ENCODE results near the gene PDXK. TPM values are rescaled to one million over a fixed set of nuclear protein-coding genes. Genes with fewer than 3 reads are reported as not detected.
A peak's percentile ranks its signal among the peaks of the same experiment; 100 is the strongest.

Gene PDXK
- total RNA-seq, 1 experiment from 2014 or later, result 193 TPM

- DNase-seq (ENCODE audit: low spot score), result no peak
Observed at GRCh38 chr21:43723648-43724047, 4.7 kb downstream of the PDXK start.

GRCh38 chr21:43726686-43727518 is 8.0 kb downstream of the PDXK start:
- peak; percentile 59 for DNase-seq (ENCODE audit: low spot score)

DNA sequence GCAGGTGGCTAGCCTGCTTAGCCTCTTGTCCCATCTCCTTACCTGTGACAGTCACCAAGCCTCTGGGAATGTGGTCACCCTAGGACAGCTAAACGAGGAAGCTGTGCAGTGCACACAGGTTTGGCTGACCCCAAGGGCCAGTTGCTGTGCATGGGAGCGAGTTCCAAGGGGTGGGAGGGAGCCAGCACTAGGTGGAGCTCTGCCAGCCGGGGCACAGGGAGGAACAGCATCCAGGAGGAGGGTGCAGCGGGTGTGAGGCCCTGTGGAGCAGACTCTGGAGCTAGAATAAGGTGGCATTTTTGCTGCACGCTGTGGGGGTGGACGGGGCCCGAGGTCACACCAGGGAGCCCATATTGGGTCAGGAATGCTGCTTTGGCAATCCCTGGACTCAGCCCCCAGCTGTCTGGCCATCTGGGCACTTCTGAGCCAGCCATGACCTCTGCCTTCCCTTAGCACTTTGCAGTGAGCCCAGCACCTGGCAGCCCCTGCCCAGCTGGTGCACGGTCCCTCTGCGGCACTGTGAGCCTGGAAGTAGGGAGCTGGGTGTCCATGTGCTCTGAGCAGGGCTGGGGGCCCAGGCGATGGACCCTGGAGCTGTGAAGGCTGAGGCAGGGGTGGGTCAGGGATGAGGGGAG is 8.7 kb downstream of the PDXK start:
- DNase-seq (ENCODE audit: low spot score), result peak; percentile 48

GRCh38 chr21:43728154-43728466 is 9.2 kb downstream of the PDXK start:
- no peak for DNase-seq (ENCODE audit: low spot score)

- DNase-seq (ENCODE audit: low spot score), result peak; percentile 88
Observed at GRCh38 chr21:43728467-43729390, 9.8 kb downstream of the PDXK start.

DNA sequence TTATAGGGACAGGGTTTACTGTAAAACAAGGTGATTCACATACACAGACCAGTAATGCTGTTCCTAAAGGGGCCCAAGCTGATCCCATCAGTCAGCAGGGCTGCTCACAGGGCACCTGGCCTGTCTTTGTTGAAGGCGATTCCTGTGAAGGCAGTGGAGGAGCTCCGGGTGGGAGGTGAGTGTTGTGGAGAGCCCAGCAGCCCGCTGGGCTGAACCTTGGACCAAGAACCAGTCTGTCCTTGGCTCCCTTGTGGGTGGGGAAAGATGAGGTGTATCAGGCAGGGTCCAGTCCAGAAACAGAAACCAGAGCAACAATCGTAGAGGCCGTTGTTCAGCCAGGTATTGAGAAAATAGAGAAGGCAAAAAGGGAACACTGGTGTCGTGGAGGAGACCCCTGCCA is 12.5 kb downstream of the PDXK start:
- DNase-seq (ENCODE audit: low spot score), result peak; percentile 38

DNA sequence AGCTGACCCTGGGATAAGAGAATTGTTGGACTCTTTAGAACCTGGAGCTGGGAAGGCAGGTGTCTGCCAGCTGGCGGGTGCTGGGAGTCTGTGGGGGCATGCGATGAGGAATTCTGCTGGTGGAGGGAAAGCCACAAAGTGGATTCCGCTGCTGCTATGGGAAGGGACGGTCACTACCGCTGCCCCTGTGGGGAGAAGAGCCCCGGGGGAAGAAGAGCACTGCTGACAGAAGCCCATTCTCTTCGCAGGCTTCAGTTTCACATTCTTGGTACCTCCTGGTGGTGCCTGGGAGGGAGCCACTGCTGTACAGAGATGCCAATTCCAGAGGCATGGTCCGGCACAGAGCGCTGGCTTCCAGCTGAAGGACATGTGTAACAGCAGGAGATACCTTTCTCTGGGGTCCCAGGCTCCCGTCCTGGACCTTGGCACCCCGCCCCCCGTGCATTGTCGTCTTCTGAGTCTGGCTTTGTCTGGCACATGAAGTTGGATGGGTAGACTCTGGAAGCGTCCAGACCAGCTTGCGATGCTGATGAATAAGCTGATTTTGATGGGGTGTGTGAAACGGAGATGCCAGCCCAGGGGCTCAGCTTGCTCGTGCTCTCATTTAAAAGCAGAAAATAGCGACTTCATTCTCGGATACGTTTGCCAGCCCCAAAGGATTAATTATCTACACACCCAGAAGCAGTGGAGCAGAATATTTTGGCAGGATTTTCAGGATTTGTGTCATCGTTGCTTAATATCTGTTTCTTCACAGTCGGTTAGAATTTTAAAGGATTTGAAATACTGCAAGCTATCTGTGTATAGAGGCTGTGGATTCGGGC is 13.2 kb downstream of the PDXK start:
- DNase-seq (ENCODE audit: low spot score), result no peak

GRCh38 chr21:43733060-43733459 is 14.1 kb downstream of the PDXK start:
- DNase-seq (ENCODE audit: low spot score), result no peak

- peak; percentile 37 for DNase-seq (ENCODE audit: low spot score)
Observed at GRCh38 chr21:43733529-43734071, 14.7 kb downstream of the PDXK start.

DNA sequence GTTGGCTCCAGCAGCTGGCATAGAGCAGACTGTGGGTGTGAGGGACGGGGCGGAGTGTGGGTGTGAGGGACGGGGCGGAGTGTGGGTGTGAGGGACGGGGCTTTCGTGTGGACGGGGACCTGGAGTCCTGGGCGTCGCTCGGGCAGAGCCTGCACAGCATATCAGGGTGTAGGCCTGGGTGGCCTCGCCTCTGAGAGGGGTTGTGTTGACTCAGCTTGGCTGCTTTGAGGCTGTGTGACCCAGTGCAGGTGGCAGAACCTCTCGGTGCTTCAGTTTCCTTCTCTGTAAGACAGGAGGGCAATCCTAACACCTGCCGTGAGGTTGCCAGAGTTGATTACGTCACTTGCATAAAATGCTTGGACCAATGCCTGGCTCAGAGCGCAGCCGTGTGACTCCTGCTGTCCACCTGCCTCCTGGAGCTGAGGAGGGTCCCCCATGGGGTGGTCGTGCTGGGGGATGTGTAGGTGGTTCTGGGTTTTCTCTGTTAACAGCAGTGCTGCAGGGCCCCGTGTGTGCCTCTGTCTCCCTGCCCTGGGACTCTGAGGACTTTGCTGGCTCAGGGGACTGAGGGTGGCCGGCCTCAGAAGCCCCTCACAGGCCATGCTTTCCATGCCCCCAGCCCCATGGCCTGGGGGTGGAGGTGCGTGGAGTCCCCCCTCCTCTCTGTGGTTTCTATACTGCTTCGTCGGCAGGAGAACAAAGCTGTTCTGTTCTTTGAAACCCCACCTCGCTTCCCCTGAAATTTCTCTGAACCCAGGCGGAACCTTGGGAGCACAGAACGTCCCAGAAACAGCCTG is 15.4 kb downstream of the PDXK start:
- DNase-seq (ENCODE audit: low spot score), result peak; percentile 26

DNA sequence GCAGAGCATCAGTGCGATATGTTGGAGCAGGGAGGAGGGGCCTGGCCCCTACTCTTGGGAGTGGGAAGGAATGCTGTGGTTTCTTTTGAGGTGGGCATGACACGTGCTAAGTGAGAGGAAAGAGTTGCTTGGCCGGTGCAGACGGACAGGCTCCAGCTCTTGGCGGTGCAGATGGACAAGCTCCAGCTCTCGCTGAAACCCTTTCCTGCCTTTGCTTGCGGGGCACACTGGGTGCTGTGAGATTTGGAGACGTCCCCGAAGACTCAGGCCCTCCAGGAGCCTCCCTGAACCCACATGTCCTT is 15.9 kb downstream of the PDXK start:
- DNase-seq (ENCODE audit: low spot score), result no peak

- no peak for DNase-seq (ENCODE audit: low spot score)
Observed at GRCh38 chr21:43735236-43736091, 16.5 kb downstream of the PDXK start.

DNA sequence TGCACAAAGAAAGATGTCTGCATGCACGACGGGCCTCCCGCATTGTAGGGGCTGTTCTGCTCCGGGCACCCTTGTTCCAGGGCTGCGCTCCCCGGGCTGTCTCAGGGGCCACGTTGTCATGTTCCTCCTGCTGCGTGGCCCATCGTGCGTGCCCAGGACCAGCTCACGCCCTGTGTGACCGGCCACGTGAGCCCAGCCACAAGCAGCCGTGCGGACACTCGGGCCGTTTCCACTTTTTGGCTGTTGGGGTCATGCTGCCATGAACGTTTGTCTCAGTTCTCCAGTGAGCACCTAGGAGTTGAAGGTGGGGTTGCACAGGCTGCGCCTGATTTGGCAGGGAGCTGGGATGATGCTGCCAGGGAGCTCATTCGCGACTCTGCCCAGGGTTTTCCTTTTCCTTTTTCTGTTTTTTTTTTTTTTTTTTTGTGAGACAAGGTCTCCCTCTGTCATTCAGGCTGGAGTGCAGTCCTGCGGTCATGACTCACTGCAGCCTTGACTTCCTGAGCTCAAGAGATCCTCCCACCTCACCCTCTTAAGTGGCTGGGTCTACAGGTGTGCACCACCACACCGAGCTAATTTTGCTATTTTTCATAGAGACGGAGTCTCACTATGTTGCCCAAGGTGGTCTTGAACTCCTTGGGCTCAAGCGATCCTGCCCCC is 17.4 kb downstream of the PDXK start:
- DNase-seq (ENCODE audit: low spot score), result no peak

DNA sequence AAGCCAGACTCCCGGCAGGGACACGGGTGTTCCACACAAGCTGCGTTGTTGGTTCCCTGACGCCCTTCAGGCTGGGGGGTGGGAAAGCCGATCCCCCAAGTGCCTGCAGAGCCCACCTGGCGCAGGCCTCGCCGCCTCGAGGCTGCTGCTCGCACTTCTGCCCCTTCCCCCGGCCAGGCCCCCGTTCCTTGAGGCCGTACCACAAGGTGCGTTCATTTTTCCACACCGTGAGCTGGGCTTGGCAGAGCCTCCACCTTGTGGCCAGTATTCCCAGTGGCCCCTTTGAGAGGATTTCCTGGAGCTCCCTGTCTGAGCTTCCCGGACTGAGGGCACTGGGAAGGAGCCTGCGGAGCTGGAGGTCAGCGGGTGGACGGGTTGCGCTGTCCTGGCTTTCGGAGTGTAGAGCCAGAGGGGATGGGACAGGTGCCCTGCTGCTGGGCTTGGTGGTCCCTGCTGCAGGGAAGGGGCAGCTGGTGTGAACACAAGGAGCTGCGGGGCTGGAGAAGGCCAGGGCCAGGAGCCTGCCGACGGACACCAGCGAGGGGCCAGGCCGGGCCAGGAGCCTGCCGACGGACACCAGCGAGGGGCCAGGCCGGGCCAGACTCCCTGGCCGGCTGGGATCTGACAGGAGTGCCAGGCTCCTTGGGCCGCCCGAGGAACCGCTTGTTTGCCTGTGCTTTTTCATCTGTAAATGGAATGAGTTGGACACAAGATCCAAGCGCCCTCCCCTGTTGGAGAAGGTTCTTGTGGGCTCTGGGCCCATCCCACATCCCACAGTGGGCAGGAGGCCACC is 18.4 kb downstream of the PDXK start:
- no peak for DNase-seq (ENCODE audit: low spot score)

DNA sequence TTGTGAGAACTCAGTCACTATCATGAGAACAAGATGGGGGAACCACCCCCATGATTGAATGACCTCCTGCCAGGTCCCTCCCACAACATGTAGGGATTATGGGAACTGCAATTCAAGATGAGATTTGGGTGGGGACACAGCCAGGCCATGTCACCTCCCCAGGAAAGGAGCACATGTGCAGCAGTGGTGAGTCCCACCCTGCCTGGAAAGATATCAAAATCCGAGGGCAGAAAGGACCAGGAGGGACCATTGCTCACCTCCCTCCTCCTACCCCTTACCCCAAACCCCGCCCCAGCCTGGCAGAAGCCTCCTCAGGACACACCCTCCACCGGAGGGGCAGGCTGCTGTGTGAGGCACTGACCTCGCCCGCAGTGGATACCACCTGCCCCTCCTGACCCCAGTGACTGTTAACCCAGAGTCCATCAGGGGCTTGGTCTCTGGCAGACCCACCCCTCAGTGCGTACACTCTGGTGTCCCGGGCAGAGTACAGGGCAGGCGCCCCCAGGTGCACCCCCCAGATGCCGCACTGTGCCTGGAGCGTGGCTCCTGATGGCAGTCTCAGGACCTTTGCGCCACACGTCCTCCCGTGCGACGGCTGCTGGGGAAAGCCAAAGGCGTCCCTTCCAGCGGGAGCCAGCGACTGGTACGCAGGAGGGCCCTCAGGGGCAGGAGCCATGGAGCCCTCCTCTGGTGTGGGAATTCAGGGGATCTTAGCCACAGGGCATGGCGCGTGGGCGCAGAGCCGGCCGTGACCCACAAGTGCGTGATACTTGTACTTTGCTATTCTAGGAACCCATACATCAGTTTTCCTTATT is 20.9 kb downstream of the PDXK start:
- DNase-seq (ENCODE audit: low spot score), result no peak

GRCh38 chr21:43740497-43741156 is 21.7 kb downstream of the PDXK start:
- peak; percentile 48 for DNase-seq (ENCODE audit: low spot score)

Measured in HT-29 (cell line).